Measurements from ENCODE around the gene RPS14.

GRCh38 chr5:150447188-150447587, 2.4 kb downstream of the RPS14 start:
- TF ChIP-seq TAF1 (IDR thresholded peaks at IDR 0.05; ENCODE audit: low read depth): no peak
- TF ChIP-seq EZH2 (IDR thresholded peaks at IDR 0.05; ENCODE audit: borderline replicate concordance, insufficient read depth, low read length, poor library complexity, severe bottlenecking): no peak
- no peak for TF ChIP-seq POLR2AphosphoS5 (IDR thresholded peaks at IDR 0.05)
- TF ChIP-seq EP300 (conservative IDR thresholded peaks at IDR 0.05; ENCODE audit: poor library complexity, severe bottlenecking): no peak
- TF ChIP-seq MXI1 (conservative IDR thresholded peaks at IDR 0.05; ENCODE audit: poor library complexity, severe bottlenecking): no peak

Data from neural cell (in vitro differentiated cells).